Measurements from ENCODE around the gene TYMS.
"Not testable (repeated sequence)": the region's sequence is repeated elsewhere in the genome, so short reads cannot be mapped to it uniquely, and the experiment has no call there.

Gene TYMS

DNA sequence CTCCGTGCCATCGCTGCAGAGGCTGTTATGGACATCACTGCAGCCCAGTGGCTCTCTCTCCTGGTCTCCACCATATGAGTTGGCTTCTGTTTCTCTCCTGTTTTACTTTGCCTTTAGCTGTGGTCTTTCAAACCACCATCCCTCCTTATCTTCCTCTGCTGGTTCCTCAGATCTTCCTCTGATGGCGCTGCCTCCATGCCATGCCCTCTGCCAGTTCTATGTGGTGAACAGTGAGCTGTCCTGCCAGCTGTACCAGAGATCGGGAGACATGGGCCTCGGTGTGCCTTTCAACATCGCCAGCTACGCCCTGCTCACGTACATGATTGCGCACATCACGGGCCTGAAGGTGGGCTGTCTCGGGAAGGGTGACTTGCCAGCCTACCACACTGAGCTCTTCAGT lies 13.1 kb downstream of the TYMS start:
- intact Hi-C loops (cut with DNase I) = no loop called here
- peak in 2 of 42 donors; percentile 36 for DNase-seq

DNA sequence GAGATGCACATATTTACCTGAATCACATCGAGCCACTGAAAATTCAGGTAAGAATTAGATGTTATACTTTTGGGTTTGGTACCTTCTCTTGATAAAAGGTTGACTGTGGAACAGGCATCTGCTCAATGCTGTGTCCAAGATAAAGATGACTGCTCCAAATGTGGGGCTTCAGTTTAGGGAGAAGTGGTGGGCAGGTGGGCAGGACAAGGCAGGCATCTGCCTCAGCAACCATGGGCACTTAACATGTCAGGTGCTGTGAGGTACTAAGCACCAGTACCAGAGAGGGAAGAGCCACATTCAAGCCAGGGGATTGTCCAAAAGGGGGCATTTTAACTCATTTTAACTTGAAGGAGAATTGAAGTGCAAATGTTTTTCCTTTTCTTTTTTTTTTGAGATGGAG lies 14.0 kb downstream of the TYMS start:
- intact Hi-C loops (cut with DNase I) = no loop called here
- peak in 1 of 42 donors; percentile 18 for DNase-seq

DNA sequence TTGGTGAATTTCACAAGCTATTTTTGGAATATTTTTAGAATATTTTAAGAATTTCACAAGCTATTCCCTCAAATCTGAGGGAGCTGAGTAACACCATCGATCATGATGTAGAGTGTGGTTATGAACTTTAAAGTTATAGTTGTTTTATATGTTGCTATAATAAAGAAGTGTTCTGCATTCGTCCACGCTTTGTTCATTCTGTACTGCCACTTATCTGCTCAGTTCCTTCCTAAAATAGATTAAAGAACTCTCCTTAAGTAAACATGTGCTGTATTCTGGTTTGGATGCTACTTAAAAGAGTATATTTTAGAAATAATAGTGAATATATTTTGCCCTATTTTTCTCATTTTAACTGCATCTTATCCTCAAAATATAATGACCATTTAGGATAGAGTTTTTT lies 15.9 kb downstream of the TYMS start:
- no peak for DNase-seq
- intact Hi-C loops (cut with DNase I) = no loop called here

- DNase-seq = no peak
- intact Hi-C loops (cut with DNase I) = no loop called here
These were observed 16.3 kb downstream of the TYMS start for GRCh38 chr18:673769-674168.

- intact Hi-C loops (cut with DNase I) = no loop called here
- no peak for DNase-seq
These were observed 17.9 kb downstream of the TYMS start for GRCh38 chr18:675307-675706.

GRCh38 chr18:676069-676468 lies 18.6 kb downstream of the TYMS start:
- intact Hi-C loops (cut with DNase I) = no loop called here
- DNase-seq = peak in 1 of 42 donors; percentile 33

GRCh38 chr18:676736-677135 lies 19.3 kb downstream of the TYMS start:
- no peak for DNase-seq
- intact Hi-C loops (cut with DNase I) = no loop called here

GRCh38 chr18:677145-677544 lies 19.7 kb downstream of the TYMS start:
- DNase-seq = peak in 1 of 42 donors; percentile 29
- intact Hi-C loops (cut with DNase I) = no loop called here

GRCh38 chr18:677951-678381 lies 20.5 kb downstream of the TYMS start:
- DNase-seq = peak in 7 of 42 donors; percentile 15 to 56 (median 28)

GRCh38 chr18:678482-679182 lies 21.2 kb downstream of the TYMS start:
- peak in 3 of 42 donors; percentile 12 to 36 (median 34) for DNase-seq
- intact Hi-C loops (cut with DNase I) = no loop called here

More at GRCh38 chr18:677951-678381, 20.5 kb downstream of the TYMS start:
- intact Hi-C loops (cut with DNase I) = no loop called here

DNA sequence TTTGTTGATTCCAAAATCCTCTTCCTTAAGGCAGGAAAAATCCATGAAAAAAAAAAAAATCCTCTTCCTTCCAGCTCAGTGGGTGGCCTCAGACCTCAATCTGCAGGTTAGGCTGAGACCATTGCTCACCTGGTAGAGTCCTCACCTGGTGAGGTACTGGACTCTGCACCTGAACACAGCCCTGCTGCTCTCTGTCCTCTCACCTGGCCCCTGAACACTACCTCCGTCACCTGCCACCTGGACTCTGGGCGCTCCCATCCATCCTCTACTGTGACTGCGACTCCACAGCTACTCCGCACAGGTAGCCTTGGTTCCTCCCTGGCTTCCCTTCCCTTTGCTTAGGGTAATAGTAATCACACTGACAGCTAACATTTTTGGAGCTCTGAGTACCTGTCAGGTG lies 22.1 kb downstream of the TYMS start:
- intact Hi-C loops (cut with DNase I) = no loop called here
- peak in 1 of 42 donors; percentile 25 for DNase-seq

GRCh38 chr18:680392-680791 lies 22.9 kb downstream of the TYMS start:
- DNase-seq = peak in 2 of 42 donors; percentile 21 to 32

GRCh38 chr18:681985-682384 lies 24.5 kb downstream of the TYMS start:
- peak in 1 of 42 donors; percentile 10 for DNase-seq

More at GRCh38 chr18:680392-680791, 22.9 kb downstream of the TYMS start:
- intact Hi-C loops (cut with DNase I) = no loop called here

GRCh38 chr18:682416-682815 lies 25.0 kb downstream of the TYMS start:
- DNase-seq = peak in 2 of 42 donors; percentile 22 to 37
- intact Hi-C loops (cut with DNase I) = not testable (repeated sequence)

More at GRCh38 chr18:681985-682384, 24.5 kb downstream of the TYMS start:
- intact Hi-C loops (cut with DNase I) = no loop called here

GRCh38 chr18:682833-683232 lies 25.4 kb downstream of the TYMS start:
- no peak for DNase-seq
- intact Hi-C loops (cut with DNase I) = no loop called here

GRCh38 chr18:683531-683930 lies 26.1 kb downstream of the TYMS start:
- peak in 1 of 42 donors; percentile 41 for DNase-seq
- intact Hi-C loops (cut with DNase I) = no loop called here

DNA sequence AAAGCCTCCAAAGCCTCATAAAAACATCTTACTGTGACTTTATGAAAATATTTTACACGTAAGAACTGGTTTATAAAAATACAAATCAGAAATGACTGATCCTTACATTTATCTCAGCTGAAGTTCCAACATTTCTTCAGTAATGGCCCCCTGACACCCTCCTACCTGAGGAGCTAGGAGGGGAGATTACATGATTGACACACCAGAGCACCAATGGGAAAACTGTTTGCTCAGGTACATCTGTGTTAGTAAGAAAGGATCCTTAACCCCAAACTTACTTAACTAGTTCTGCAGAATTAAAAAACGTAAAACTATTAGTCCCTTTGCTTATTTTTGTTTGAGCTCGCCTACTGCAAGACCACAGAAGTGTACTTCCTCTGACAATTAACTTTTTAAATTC lies 28.0 kb downstream of the TYMS start:
- DNase-seq = peak in 1 of 42 donors; percentile 7
- intact Hi-C loops (cut with DNase I) = no loop called here

DNA sequence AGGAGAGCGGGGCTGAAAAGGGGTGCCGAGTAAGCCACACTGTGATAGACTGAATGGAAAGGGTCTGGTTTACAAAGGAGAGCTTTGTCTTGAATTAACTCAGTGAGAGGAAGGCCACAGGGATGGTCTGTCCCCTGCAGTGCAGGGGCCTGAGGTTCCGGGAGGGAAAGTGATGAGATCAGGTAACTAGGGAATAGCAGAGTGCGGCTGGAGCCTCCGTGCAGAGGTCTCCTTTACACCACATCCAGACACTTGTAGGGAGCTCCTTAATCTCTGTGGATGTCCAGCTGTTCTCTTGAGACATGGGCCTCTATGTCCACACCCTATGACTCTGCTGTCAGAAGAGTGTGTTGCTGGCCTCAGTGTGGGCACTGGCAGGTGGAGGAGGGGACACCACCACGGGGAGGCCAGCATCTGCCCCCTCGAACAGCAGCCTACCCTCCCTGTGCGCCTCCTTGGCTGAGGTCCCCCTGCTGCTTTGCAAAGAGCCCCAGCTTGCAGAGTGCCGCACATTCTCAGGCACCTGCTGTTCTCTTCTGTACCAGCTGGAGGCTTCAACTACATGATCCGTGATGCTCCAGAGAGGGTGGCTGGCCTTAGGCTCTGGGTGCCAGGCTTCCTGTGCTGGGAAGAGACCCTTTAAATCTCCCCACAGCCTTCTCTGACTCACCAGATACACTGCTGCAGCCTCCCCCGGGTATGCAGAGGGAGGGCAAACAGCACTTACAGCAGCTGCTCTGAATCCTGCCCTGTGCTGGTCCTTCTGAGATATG lies 29.1 kb downstream of the TYMS start:
- intact Hi-C loops (cut with DNase I) = no loop called here
- peak in 5 of 42 donors; percentile 22 to 44 (median 31) for DNase-seq

DNA sequence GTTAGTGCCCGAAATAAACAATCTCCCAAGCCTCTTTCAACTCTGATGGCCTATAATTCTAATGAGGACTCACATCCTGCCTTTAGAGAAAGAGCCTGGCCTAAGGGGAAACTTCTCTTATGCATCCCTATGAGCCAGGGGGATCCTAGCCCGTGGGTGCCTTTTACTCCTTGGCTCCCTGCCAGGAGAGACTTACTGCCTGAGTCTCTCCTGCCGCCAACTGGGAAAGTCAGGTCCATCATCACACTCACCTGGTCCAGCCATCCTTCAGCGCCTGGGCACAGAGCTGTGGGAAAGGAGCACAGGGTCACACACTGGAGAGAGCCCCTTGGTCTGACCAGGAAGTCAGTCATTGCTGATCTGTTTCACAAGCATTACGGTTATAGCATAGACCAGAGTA lies 30.9 kb downstream of the TYMS start:
- intact Hi-C loops (cut with DNase I) = no loop called here
- peak in 2 of 42 donors; percentile 16 to 30 for DNase-seq

- DNase-seq = peak in 1 of 42 donors; percentile 1
- intact Hi-C loops (cut with DNase I) = no loop called here
These were observed 35.4 kb downstream of the TYMS start for GRCh38 chr18:692824-693223.
